ENCODE data around the gene EEF1G. TPM values are rescaled to one million over a fixed set of nuclear protein-coding genes. Genes with fewer than 3 reads are reported as not detected.

Gene EEF1G
- total RNA-seq, 2 experiments from 2014 or later, result 1,956 to 1,989 TPM

DNA sequence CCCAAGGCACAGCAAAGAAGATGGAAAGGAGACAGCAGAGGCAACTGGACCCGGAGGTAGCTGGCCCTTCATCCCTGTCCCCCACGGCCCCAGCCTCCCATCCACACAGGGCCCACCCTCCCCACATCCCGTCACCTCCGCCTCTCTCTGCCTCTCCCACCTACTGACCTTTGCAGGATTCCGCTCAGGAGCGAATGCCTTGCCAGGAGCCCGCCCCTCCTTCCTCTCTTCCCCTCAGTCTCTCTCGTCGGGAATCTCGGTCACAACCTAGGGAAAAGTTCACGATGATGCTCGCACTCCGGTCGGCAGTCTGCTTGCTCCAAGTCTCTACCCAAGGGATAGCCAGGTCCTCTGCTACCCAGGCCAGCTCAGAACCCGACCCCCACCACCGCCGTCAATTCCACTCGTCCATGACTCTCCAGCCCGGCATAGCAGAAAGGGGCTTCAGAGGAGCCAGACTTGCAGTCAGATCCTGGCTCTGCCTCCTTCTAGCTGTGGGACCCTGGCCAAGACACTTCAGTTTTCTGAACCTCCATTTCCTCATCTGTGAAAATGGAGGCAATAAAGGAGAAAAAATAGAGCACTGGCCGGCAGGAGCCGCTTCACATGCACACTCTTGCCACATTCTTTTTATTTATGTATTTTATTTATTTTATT lies 37.3 kb downstream of the EEF1G start:
- POLR2A ChIA-PET, result no interaction called here
- CTCF ChIA-PET, result interaction anchor here (1.0 to 14.6 kb wide), 2 partner anchors 25 to 111 kb away, joined by 3 to 272 read pairs; no protein-coding TSS in a partner anchor
- Mint-ChIP-seq H3K36me3 (peaks cover 25% of the 10 kb centered on the region), H3K4me1 (ENCODE audit: low read depth) (peaks cover 44% of the 10 kb centered on the region), H3K4me3 (no peak overlapping the region), H3K9me3 (no peaks in the 10 kb centered on the region), H3K27ac (no peak overlapping the region), H3K27me3 (no peaks in the 10 kb centered on the region)
- intact Hi-C loops (cut with micrococcal nuclease), result no loop called here
- DNase-seq, result no peak

DNA sequence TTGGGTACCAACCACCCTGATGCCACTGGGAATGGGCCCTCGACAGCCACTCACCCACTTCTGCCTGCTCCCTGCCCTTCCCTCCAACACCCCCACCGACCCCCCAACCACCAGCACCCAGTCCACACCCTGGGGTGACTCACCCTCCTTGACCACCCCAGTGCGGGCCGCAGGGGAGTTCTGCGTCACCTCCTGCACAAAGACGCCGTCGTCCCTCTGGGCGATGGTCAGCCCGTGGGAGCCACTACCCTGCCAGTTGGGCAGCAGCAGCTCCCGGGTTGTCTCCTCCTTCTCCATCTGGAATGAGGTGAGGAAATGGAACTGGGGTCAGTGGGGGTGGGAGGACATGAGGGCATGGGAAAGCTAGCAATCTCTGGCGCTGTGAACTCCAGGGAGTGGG lies 37.9 kb downstream of the EEF1G start:
- H3K27me3 Mint-ChIP-seq, result no peaks in the 10 kb centered on the region
- CTCF ChIA-PET, result interaction anchor here (14.6 kb wide), 1 partner anchor 111 kb away, joined by 272 read pairs; no protein-coding TSS in a partner anchor
- POLR2A ChIA-PET, result no interaction called here

DNA sequence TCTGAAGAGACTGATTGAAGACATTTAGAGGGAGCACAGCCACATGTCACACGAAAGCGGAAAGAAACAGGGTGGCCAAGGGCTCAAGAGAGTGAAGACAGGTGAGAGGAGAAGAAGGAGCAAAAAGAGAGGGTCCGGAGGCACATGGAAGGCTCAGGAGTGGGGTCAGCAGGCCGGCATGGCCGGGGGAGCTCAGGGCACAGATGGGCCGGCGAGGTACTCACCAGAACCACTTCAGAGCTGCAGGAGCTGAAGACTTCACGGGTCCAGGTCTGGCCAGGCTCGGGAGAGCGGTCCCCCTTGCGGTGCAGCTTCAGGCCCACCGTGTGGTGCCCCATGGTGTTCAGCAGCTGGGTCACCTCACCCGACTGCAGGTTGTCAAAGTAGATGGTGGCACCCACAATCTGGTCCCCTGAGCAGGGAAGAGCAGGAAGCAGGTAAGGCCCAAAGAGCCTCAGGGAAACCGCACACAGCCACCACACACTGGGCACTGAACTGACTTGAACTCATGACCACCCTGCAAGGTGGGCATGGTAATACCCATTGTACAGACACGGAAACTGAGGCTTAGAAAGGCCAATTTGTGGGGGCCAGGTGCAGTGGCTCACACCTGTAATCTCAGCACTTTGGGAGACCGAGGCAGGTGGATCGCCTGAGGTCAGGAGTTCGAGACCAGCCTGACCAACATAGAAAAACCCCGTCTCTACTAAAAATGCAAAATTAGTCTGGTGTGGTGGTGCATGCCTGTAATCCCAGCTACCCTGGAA lies 38.7 kb downstream of the EEF1G start:
- Mint-ChIP-seq H3K27ac (no peak overlapping the region), H3K4me1 (ENCODE audit: low read depth) (peaks cover 33% of the 10 kb centered on the region)
- CTCF ChIA-PET, result interaction anchor here (2.9 to 14.6 kb wide), 2 partner anchors 110 to 140 kb away, joined by 9 to 272 read pairs; no protein-coding TSS in a partner anchor

More for the DNA sequence above, 37.9 kb downstream of the EEF1G start:
- Mint-ChIP-seq H3K9me3 (no peaks in the 10 kb centered on the region), H3K36me3 (peaks cover 30% of the 10 kb centered on the region), H3K4me3 (no peak overlapping the region), H3K27ac (no peak overlapping the region), H3K4me1 (ENCODE audit: low read depth) (peaks cover 37% of the 10 kb centered on the region)
- DNase-seq, result no peak
- intact Hi-C loops (cut with micrococcal nuclease), result no loop called here

DNA sequence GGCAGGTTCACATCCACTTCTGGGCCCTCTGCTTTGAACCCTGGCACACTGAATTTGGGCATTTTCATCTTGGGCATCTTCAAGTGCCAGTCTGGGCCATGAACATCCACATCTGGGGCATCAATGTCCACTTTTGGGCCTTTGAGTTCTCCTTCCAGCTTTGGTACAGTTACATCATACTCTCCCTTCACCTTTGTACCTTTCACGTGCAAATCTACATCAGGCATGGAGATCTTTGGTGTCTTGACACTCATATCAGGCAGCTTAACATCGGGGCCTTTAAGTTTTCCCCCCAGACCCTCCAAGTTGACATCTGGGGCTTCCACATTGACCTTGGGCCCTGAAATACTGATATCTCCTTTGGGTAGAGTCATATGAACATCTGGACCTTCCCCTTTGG lies 41.6 kb downstream of the EEF1G start:
- H3K36me3 Mint-ChIP-seq, result peaks cover 53% of the 10 kb centered on the region
- no peak overlapping the region for H3K4me3 Mint-ChIP-seq
- no peak overlapping the region for H3K27ac Mint-ChIP-seq
- no peaks in the 10 kb centered on the region for H3K9me3 Mint-ChIP-seq
- DNase-seq, result no peak
- peaks cover 19% of the 10 kb centered on the region for H3K4me1 Mint-ChIP-seq (ENCODE audit: low read depth)
- intact Hi-C loops (cut with micrococcal nuclease), result no loop called here
- CTCF ChIA-PET, result interaction anchor here (1.5 kb wide), 1 partner anchor 11 kb away, joined by 3 read pairs; no protein-coding TSS in a partner anchor
- POLR2A ChIA-PET, result no interaction called here
- no peaks in the 10 kb centered on the region for H3K27me3 Mint-ChIP-seq

More for the DNA sequence above, 38.7 kb downstream of the EEF1G start:
- POLR2A ChIA-PET, result interaction anchor here (1.8 kb wide), 1 partner anchor 9 kb away, joined by 5 read pairs; no protein-coding TSS in a partner anchor
- Mint-ChIP-seq H3K9me3 (no peaks in the 10 kb centered on the region), H3K27me3 (no peaks in the 10 kb centered on the region), H3K36me3 (peaks cover 37% of the 10 kb centered on the region), H3K4me3 (no peak overlapping the region)
- no peak for DNase-seq
- intact Hi-C loops (cut with micrococcal nuclease), result no loop called here

DNA sequence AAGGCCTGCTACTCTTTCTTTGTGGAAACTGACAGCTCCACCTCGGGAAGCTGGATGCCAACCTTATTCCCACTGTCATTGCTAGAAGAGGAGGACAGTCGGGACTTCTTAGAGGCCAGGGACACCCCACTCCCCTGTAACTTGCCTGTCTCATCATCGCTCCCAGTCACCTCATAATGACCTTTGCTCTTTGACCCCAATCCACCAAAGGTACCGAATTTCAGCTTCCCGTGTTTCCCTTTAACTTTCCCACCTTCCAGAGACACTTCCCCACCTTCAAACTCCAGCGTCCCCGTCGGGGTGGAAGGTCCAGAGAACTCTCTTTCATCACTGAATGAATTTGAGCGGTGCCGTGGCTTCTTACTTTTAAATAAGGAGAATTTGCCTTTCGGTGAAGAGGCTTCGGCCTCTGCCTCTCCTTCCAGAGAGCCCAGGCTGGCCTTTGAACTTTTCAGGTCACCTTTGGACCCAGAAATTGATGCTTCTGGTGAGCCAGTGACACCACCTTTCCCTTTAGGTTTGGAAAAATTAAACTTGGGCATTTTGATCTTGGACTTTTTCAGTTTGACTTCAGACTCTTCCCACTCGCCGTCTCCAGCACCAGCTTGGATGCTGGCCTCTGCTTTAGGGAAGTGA lies 56.8 kb downstream of the EEF1G start:
- Mint-ChIP-seq H3K4me1 (ENCODE audit: low read depth) (peaks cover 9% of the 10 kb centered on the region), H3K9me3 (no peaks in the 10 kb centered on the region), H3K27me3 (no peaks in the 10 kb centered on the region), H3K27ac (no peak overlapping the region), H3K36me3 (peaks cover 27% of the 10 kb centered on the region), H3K4me3 (no peak overlapping the region)
- intact Hi-C loops (cut with micrococcal nuclease), result no loop called here
- CTCF ChIA-PET, result interaction anchor here (1.5 kb wide), 1 partner anchor 92 kb away, joined by 6 read pairs; no protein-coding TSS in a partner anchor
- DNase-seq, result no peak
- POLR2A ChIA-PET, result no interaction called here

DNA sequence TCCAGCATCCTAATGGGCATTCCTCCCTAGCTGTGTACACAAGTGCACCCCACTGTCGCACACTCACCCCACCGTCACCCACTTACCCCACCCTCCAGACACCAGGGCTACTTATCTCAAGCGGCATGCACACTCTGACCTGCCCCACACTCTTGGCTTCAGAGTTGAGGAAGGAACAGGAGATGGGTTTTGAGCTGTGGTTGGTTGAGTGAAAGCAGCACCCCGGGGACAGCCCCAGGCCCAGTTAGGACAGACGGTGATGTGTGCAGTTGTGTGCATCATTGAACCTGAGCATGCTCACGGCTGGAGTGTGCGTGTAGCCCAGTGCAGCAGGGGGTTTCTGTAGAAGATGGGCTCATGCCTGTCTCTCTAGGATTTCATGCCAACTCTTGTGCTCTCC lies 59.5 kb downstream of the EEF1G start:
- no peak overlapping the region for H3K27ac Mint-ChIP-seq
- intact Hi-C loops (cut with micrococcal nuclease), result no loop called here
- H3K27me3 Mint-ChIP-seq, result no peaks in the 10 kb centered on the region
- no peak overlapping the region for H3K4me3 Mint-ChIP-seq
- ChIA-PET POLR2A (interaction anchor here (1.2 kb wide), 1 partner anchor 28 kb away, joined by 3 read pairs; no protein-coding TSS in a partner anchor), CTCF (interaction anchor here (1.4 kb wide), 1 partner anchor 29 kb away, joined by 5 read pairs; no protein-coding TSS in a partner anchor)
- H3K4me1 Mint-ChIP-seq (ENCODE audit: low read depth), result peaks cover 9% of the 10 kb centered on the region
- DNase-seq, result peak; percentile 15
- H3K36me3 Mint-ChIP-seq, result peaks cover 15% of the 10 kb centered on the region
- no peaks in the 10 kb centered on the region for H3K9me3 Mint-ChIP-seq

DNA sequence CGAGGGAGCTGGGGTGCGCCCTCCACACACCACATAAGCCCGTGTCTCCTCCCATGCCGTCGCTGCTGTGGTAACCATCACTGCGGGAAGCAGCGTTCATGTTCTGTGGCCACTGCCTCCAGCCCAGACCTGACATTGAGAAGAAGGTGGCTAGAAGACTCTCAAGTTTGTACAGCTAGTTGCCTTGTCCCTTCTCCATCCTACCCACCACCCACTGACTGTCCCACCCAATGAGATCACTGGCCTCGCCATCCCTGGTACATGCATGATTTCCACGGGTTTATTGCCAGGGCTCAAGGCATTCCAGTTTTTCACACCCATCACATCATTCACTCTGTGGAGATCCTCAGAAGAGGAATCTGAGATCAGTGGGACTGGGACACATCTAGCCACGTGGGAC lies 60.1 kb downstream of the EEF1G start:
- no peak for DNase-seq
- Mint-ChIP-seq H3K9me3 (no peaks in the 10 kb centered on the region), H3K4me1 (ENCODE audit: low read depth) (peaks cover 9% of the 10 kb centered on the region), H3K27me3 (no peaks in the 10 kb centered on the region), H3K4me3 (no peak overlapping the region), H3K27ac (no peak overlapping the region), H3K36me3 (peaks cover 12% of the 10 kb centered on the region)
- ChIA-PET CTCF (interaction anchor here (0.7 to 1.4 kb wide), 2 partner anchors 29 kb away, joined by 3 to 5 read pairs; no protein-coding TSS in a partner anchor), POLR2A (no interaction called here)
- intact Hi-C loops (cut with micrococcal nuclease), result no loop called here

DNA sequence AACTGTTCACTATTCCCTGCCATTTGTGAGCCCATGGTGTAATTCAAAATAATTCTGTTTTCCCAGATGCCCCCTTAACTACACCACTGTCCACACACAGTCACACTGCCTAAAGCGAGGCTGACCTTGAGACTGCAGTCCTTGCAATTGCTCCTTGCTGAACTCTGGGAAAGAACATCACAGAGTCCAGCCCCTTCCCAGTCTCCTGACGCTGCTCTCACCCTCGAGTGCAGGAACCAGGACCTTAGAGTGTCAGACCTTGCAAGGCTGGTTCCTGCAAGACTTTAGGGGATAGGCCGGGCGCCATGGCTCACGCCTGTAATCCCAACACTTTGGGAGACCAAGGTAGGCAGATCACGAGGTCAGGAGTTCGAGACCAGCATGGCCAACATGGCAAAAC lies 60.7 kb downstream of the EEF1G start:
- Mint-ChIP-seq H3K27ac (no peak overlapping the region), H3K4me3 (no peak overlapping the region), H3K4me1 (ENCODE audit: low read depth) (peaks cover 11% of the 10 kb centered on the region), H3K36me3 (peaks cover 8% of the 10 kb centered on the region), H3K27me3 (no peaks in the 10 kb centered on the region), H3K9me3 (no peaks in the 10 kb centered on the region)
- CTCF ChIA-PET, result interaction anchor here (0.7 kb wide), 1 partner anchor 30 kb away, joined by 3 read pairs; no protein-coding TSS in a partner anchor
- POLR2A ChIA-PET, result no interaction called here
- no peak for DNase-seq
- intact Hi-C loops (cut with micrococcal nuclease), result no loop called here

Small RNAs within 50 kb of the gene (microRNA-seq; reads per million reads assigned to microRNA genes)
- 2.0 reads per million for gene MIR6747 (ENCODE audit: borderline microRNAs expressed, borderline number of aligned reads, borderline replicate concordance)

Other genes starting within 250 kb of the EEF1G start
- gene ASRGL1, start 236.4 kb downstream of the EEF1G start, total RNA-seq, result 1 to 10 TPM; 7.7 to 8.2 TPM
- not detected for gene SCGB1A1, start 154.9 kb downstream of the EEF1G start, total RNA-seq
- 10 to 100 TPM; 83.7 to 85.2 TPM for gene AHNAK, start 27.1 kb downstream of the EEF1G start, total RNA-seq
- 10 to 100 TPM; 32.7 to 34.2 TPM for gene TUT1, start 17.6 kb upstream of the EEF1G start, total RNA-seq
- 100 to 1,000 TPM; 166 to 167 TPM for gene MTA2, start 28.0 kb upstream of the EEF1G start, total RNA-seq
- gene EML3, start 38.9 kb upstream of the EEF1G start, total RNA-seq, result 100 to 1,000 TPM; 113 to 116 TPM
- 1 to 10 TPM; 1.1 to 1.5 TPM for gene ROM1, start 39.4 kb upstream of the EEF1G start, total RNA-seq
- gene B3GAT3, start 48.1 kb upstream of the EEF1G start, total RNA-seq, result 10 to 100 TPM; 67.0 to 70.4 TPM
- 100 to 1,000 TPM; 247 to 249 TPM for gene GANAB, start 72.7 kb upstream of the EEF1G start, total RNA-seq
- 10 to 100 TPM; 30.2 to 30.8 TPM for gene INTS5, start 79.4 kb upstream of the EEF1G start, total RNA-seq
- 100 to 1,000 TPM; 107 to 110 TPM for gene C11orf98, start 91.3 kb upstream of the EEF1G start, total RNA-seq
- gene CSKMT, start 91.4 kb upstream of the EEF1G start, total RNA-seq, result 10 to 100 TPM; 27.7 to 33.9 TPM
- gene UQCC3, start 97.8 kb upstream of the EEF1G start, total RNA-seq, result 1 to 10 TPM; 6.0 to 6.2 TPM
- 10 to 100 TPM; 10.8 to 14.1 TPM for gene LBHD1, start 98.4 kb upstream of the EEF1G start, total RNA-seq
- 100 to 1,000 TPM; 110 to 116 TPM for gene UBXN1, start 105.2 kb upstream of the EEF1G start, total RNA-seq
- under 1 TPM; 0.12 to 0.21 TPM for gene LRRN4CL, start 115.6 kb upstream of the EEF1G start, total RNA-seq
- gene BSCL2, start 133.5 kb upstream of the EEF1G start, total RNA-seq, result 10 to 100 TPM; 18.0 to 20.4 TPM
- gene GNG3, start 133.8 kb upstream of the EEF1G start, total RNA-seq, result not detected
- gene HNRNPUL2, start 153.6 kb upstream of the EEF1G start, total RNA-seq, result 10 to 100 TPM; 56.0 to 62.3 TPM
- 10 to 100 TPM; 37.6 to 43.0 TPM for gene TTC9C, start 154.6 kb upstream of the EEF1G start, total RNA-seq
- 1 to 10 TPM; 8.4 to 9.7 TPM for gene ZBTB3, start 180.3 kb upstream of the EEF1G start, total RNA-seq
- 100 to 1,000 TPM; 116 to 124 TPM for gene POLR2G, start 187.7 kb upstream of the EEF1G start, total RNA-seq
- gene TAF6L, start 197.5 kb upstream of the EEF1G start, total RNA-seq, result 10 to 100 TPM; 11.9 to 12.0 TPM
- 10 to 100 TPM; 25.0 to 25.5 TPM for gene TMEM179B, start 213.5 kb upstream of the EEF1G start, total RNA-seq
- gene TMEM223, start 218.1 kb upstream of the EEF1G start, total RNA-seq, result 10 to 100 TPM in 1 of 2 experiments, 1 to 10 TPM in 1; 9.2 to 10.2 TPM
- gene NXF1, start 231.5 kb upstream of the EEF1G start, total RNA-seq, result 10 to 100 TPM; 70.8 to 83.6 TPM